ENCODE data around the gene RHEX. TPM values are rescaled to one million over a fixed set of nuclear protein-coding genes. Genes with fewer than 3 reads are reported as not detected.

The RHEX gene
- polyA plus RNA-seq, 3 donors = not detected

DNA sequence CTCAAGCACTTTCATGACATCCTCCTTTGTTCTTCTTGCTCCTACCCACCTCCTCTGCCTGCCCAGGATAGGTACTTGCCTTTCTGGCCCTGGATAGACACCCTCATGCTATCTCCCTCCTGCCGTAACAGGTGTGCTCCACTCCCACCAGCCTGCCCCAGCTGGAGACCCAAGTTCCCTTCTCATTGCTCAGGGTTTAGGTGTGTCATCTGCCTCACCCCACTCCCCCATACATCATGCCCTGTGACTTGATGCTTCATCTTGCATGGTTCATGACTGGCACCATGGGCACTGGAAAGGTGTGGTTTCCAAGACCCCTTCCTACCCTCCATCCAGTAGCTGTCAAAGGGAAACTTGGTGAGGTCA lies 5.9 kb downstream of the RHEX start:
- 100% methylated on average over 1 of the region's 1 CpG for WGBS (ENCODE audit: insufficient coverage)
- no peaks in the 10 kb centered on the region for H3K9me3 ChIP-seq (replicated peaks in 1 of 2; ENCODE audit: control insufficient read depth in 1 of 2, insufficient read depth in 1 of 2, low read length in 2 of 2)
- Mint-ChIP-seq H3K4me1 (peaks cover 10% of the 10 kb centered on the region), H3K27me3 (ENCODE audit: low read depth in 3 of 3) (peaks cover 0 to 3% (median 0%) of the 10 kb centered on the region in 3 donors), H3K36me3 (peaks cover 0 to 4% of the 10 kb centered on the region in 2 donors), H3K4me3 (no peak overlapping the region), H3K27ac (no peak overlapping the region), H3K9me3 (peaks cover 0 to 4% (median 0%) of the 10 kb centered on the region in 7 donors)
- H2AFZ ChIP-seq (ENCODE audit: insufficient read depth, low read depth, low read length, poor library complexity, severe bottlenecking) = no peak overlapping the region
- TF ChIP-seq, protein P1, sequence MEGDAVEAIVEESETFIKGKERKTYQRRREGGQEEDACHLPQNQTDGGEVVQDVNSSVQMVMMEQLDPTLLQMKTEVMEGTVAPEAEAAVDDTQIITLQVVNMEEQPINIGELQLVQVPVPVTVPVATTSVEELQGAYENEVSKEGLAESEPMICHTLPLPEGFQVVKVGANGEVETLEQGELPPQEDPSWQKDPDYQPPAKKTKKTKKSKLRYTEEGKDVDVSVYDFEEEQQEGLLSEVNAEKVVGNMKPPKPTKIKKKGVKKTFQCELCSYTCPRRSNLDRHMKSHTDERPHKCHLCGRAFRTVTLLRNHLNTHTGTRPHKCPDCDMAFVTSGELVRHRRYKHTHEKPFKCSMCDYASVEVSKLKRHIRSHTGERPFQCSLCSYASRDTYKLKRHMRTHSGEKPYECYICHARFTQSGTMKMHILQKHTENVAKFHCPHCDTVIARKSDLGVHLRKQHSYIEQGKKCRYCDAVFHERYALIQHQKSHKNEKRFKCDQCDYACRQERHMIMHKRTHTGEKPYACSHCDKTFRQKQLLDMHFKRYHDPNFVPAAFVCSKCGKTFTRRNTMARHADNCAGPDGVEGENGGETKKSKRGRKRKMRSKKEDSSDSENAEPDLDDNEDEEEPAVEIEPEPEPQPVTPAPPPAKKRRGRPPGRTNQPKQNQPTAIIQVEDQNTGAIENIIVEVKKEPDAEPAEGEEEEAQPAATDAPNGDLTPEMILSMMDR (IDR thresholded peaks at IDR 0.05) = no peak
- H3K9ac ChIP-seq (ENCODE audit: insufficient read depth, low read length, poor library complexity, severe bottlenecking) = no peak overlapping the region
- H3K27ac ChIP-seq (ENCODE audit: low read depth in 1 of 2, low read length in 2 of 2) = no peak overlapping the region
- no peak for DNase-seq
- no peaks in the 10 kb centered on the region for H4K20me1 ChIP-seq (ENCODE audit: insufficient read depth, low read length)
- intact Hi-C loops (cut with micrococcal nuclease) = no loop called here
- no peaks in the 10 kb centered on the region for H3K79me2 ChIP-seq (ENCODE audit: insufficient read depth, low read length)
- no peak overlapping the region for H3K4me2 ChIP-seq (replicated peaks; ENCODE audit: extremely low read depth, low read length, poor library complexity, severe bottlenecking)
- H3K4me1 ChIP-seq (ENCODE audit: control insufficient read depth in 1 of 2, insufficient read depth in 2 of 2, low read length in 2 of 2) = peaks cover 7 to 8% of the 10 kb centered on the region in 2 donors
- H3K36me3 ChIP-seq (replicated peaks in 1 of 2; ENCODE audit: control insufficient read depth in 1 of 2, insufficient read depth in 2 of 2, low read length in 2 of 2) = no peaks in the 10 kb centered on the region
- no peaks in the 10 kb centered on the region for H3K27me3 ChIP-seq (ENCODE audit: control insufficient read depth in 2 of 2, insufficient read depth in 2 of 2, low read length in 2 of 2)
- no peak overlapping the region for H3K4me3 ChIP-seq (replicated peaks in 1 of 3; ENCODE audit: low read depth in 2 of 3, low read length in 3 of 3)

DNA sequence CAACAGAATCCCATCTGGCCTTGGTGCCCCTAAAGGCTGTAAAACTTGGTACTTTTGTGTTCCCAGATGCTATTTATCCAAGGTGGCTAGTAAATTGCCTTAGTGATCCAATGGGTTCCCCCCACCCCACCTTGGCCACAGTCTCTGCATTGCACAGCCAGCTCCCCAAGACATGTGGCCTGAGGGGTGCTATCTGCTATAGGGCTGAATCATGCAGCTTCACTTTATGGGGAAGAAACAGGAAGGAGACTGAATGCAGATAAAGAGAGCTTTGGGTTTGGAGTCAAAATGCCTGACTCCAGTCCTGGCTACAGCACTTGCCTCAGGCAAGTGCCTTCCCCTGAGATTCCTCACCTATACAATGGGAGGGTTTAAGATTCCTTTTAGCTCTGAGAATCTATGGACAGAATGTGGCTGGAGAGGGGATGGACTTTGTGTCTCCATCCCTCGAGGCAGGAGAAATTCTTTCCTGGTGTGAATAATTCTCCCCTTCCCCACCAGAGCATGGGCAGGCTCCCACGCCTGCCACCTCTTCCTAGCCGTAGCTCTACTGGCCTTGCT lies 6.5 kb downstream of the RHEX start:
- Histone ChIP-seq H3K27ac (ENCODE audit: low read depth in 1 of 2, low read length in 2 of 2) (no peak overlapping the region), H3K9me3 (replicated peaks in 1 of 2; ENCODE audit: control insufficient read depth in 1 of 2, insufficient read depth in 1 of 2, low read length in 2 of 2) (no peaks in the 10 kb centered on the region), H3K27me3 (ENCODE audit: control insufficient read depth in 2 of 2, insufficient read depth in 2 of 2, low read length in 2 of 2) (no peaks in the 10 kb centered on the region), H3K79me2 (ENCODE audit: insufficient read depth, low read length) (no peaks in the 10 kb centered on the region), H3K4me3 (replicated peaks in 1 of 3; ENCODE audit: low read depth in 2 of 3, low read length in 3 of 3) (no peak overlapping the region), H3K36me3 (replicated peaks in 1 of 2; ENCODE audit: control insufficient read depth in 1 of 2, insufficient read depth in 2 of 2, low read length in 2 of 2) (no peaks in the 10 kb centered on the region), H3K9ac (ENCODE audit: insufficient read depth, low read length, poor library complexity, severe bottlenecking) (no peak overlapping the region), H2AFZ (ENCODE audit: insufficient read depth, low read depth, low read length, poor library complexity, severe bottlenecking) (no peak overlapping the region), H4K20me1 (ENCODE audit: insufficient read depth, low read length) (no peaks in the 10 kb centered on the region), H3K4me1 (ENCODE audit: control insufficient read depth in 1 of 2, insufficient read depth in 2 of 2, low read length in 2 of 2) (peaks cover 7 to 8% of the 10 kb centered on the region in 2 donors), H3K4me2 (replicated peaks; ENCODE audit: extremely low read depth, low read length, poor library complexity, severe bottlenecking) (no peak overlapping the region)
- TF ChIP-seq, protein P1 (IDR thresholded peaks at IDR 0.05) = no peak
- Mint-ChIP-seq H3K4me1 (peaks cover 10% of the 10 kb centered on the region), H3K27me3 (ENCODE audit: low read depth in 3 of 3) (peaks cover 0 to 3% (median 0%) of the 10 kb centered on the region in 3 donors), H3K4me3 (no peak overlapping the region), H3K27ac (peak overlapping the region in 1 of 7 donors; percentile 8), H3K9me3 (peaks cover 0 to 4% (median 0%) of the 10 kb centered on the region in 7 donors), H3K36me3 (no peaks in the 10 kb centered on the region)
- DNase-seq = peak in 1 of 3 donors; percentile 26
- intact Hi-C loops (cut with micrococcal nuclease) = no loop called here
- 70% methylated on average over 2 of the region's 3 CpGs for WGBS (ENCODE audit: insufficient coverage)
